NCI-H1694 treated with DMSO at 0.1 percent for 48 hours (cell line): ENCODE results near the gene CLN6.
A peak's percentile ranks its signal among the peaks of the same experiment; 100 is the strongest.

ENCODE experiments used
- DNase-seq: peaks from one replicate; lab custom pipeline; 2025; lab: John Stamatoyannopoulos, UW

The CLN6 gene

GRCh38 chr15:68229386-68230156 is at the start of gene CLN6:
CLN6 (minus strand) TSS chr15:68229728; CDS start chr15:68229584, 144 bp downstream.
- peak; percentile 64 for DNase-seq

DNA sequence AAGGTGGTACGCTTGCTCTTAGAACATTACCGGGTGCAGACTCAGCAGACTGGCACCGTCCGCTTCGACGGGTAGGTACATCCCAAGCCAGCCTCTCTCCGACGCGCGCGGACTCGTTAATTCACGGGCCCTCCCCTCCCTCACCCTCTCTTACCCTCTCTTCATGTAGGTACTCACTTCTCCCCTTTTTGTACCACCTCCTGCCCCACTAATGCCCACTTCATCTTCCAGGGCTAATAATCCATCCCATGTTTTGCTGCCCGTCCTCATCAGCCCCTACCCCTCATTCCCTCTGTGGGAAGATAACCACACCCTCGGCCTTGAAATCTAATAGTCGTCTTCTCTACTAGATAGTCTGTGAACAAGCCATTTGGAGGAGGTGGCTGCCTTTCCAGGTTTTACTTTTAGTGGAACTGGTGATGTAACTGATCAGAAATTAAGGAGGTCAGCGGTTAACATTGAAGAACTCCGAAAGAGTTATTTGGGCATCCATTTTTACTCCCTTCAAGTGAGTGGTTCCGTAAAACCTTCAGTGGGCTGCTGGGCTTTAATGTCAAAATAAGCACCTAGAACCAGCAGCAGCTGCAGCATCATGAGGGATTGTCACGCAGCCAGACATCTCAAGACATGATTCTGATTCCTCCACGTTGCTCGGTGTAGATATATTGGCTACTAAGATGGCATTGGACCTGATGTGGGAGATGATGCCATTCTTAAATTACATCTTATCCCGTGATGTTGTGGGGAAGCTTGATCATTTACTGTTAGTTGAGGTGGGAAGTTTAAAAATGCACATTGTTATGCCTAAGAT is 49.3 kb upstream of the CLN6 start:
- DNase-seq: peak; percentile 7

GRCh38 chr15:68278345-68278594 is 48.7 kb upstream of the CLN6 start:
- no peak for DNase-seq

GRCh38 chr15:68277603-68278344 is 48.2 kb upstream of the CLN6 start, which contains the start of gene FEM1B:
FEM1B (plus strand) TSS chr15:68277745; CDS start chr15:68278418, 673 bp downstream.
- DNase-seq: peak; percentile 74

GRCh38 chr15:68277131-68277602 is 47.6 kb upstream of the CLN6 start:
- peak; percentile 58 for DNase-seq

DNA sequence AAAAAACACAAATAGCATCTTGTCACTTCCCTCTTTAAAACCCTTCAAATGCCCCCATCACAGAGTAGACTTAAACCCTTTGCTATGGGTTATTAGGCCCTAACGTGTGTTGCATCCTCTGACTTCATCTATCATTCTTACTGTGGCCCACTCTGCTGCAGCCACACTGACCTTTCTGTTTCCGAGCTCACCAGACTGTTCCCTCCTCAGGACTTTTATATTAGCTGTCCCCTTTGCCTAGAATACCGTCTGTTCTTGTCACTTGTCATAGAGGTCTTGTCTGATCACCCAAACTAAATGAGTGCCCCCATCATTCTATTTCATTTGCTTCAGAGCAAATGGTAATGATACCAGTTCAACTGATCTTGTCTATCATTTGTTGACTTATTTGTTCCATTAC is 47.1 kb upstream of the CLN6 start:
- no peak for DNase-seq

GRCh38 chr15:68275165-68275746 is 45.7 kb upstream of the CLN6 start:
- no peak for DNase-seq

DNA sequence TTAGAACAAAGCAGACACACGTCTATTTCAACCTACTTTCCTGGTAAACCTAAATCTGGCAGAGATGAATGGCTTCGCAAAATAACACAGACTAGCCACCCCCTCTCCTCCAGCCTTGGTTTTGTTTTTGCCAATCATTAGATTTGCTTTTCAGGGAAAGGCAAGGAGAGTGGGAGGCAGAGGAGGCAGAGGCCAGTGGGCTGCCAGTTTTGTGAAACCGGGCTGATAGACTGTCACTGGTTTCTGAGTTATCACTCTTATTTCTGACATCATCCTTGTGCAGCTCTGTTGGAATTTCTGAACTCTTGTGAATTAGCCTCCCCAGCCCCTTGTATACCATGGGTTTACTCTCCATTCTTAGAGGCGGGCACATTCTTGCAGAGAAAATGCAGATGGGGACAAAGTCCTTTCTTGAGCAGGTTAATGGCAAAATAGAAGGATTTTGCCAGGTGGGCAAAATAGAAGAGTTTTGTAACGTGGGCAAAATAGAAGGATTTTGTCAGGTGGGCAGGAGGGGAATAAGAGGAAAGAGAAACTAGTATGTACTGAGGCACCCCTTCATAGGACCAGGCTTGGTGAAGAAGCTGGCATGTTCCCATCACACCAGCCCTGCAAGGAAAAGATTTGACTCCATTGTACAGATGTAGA is 44.8 kb upstream of the CLN6 start:
- no peak for DNase-seq

DNA sequence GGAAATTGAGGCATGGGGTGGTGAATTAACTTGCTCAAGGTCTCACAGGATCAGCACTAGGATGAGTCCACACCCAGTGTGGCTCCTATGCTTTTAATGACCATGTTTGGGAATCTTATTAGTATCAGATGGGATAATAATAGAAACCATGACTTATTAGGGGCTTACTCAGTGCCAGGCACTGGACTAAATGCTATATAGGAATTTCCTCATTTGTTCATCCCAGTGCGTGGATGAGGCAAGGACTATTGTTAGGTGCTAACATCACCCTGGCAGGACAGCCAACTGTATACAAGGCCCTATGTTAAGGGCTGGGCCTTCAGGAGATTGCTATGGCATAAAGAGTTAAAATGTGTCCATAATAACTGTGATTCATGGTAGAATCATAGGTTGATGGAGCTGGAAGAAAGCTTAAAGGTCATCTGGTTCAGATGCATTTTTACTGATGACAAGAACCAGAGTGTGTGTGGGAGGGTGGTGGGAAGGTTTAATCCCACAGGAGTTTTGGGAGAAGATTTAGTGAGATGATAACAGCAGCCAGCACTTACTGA is 43.3 kb upstream of the CLN6 start:
- no peak for DNase-seq

GRCh38 chr15:68271854-68272471 is 42.4 kb upstream of the CLN6 start:
- no peak for DNase-seq

DNA sequence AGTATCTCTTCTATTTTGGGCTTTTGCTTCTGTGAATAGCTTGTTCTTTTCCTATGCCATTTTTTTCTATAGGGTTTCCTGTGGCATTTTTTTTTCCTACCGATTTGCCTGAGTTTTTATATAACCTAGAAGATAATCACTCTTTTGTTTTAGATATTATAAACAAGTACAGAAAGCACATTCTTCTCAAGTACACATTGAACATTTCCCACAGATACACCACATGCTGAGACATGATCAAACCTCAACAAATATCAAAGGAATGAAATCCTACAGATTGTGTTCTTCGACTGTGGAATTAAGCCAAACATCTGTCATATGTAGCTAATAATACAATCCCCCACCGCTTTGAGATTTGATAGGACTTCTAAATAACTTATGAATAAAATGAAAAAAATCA is 38.9 kb upstream of the CLN6 start:
- DNase-seq: no peak

DNA sequence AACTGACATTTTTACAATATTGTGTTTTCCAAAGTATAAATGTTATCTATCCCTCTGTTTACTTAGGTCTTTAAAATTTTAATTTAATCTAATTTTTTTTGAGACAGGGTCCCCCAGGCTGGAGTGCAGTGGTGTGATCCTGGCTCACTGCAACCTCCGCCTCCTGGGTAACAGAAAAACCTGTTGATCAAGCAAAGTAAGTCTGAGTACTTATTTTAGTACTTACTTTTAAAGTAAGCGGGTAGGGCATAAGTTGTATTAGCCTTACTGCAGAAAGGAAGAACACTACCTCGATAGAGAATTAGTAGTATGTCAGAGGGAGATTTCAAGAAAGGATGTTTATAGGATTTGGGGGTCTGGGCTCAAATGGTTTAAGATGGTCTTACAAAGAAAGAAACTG is 36.1 kb upstream of the CLN6 start:
- no peak for DNase-seq

GRCh38 chr15:68265081-68265480 is 35.6 kb upstream of the CLN6 start:
- no peak for DNase-seq

DNA sequence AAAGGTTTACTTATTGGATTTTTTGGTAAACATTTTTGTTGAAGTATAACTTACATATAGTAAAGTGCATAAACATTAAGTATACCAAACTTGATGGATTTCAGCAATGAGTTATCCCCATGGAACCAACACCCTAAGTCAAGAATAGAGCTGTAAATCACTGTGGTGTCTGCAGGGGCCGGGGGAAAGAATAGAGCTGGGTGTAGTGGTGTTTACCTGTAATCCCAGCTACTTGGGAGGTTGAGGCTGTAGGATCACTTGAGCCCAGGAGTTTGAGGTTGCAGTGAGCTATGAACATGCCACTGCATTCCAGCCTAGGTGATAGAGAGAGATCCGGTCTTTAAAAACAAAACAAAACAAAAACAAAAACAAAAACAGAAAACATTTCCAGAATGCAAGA is 34.8 kb upstream of the CLN6 start:
- DNase-seq: no peak

GRCh38 chr15:68262514-68263356 is 33.2 kb upstream of the CLN6 start:
- no peak for DNase-seq

GRCh38 chr15:68261980-68262379 is 32.5 kb upstream of the CLN6 start:
- DNase-seq: no peak

DNA sequence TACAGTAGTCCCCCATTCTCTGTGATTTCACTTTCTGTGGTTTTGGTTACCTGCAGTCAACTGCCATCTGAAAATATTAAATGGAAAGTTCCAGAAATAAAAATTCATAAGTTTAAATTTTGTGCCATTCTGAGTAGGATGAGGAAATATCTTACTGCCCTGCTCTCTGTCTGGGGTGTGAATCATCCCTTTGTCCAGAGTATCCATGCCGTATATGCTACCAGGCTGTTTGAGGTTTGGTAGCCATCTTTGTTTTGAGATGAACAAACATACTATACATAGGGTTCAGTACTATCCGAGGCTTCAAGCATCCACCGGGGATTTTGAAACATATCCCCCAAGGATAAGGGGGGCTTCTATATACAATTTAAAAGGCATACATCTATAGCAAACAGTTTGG is 31.7 kb upstream of the CLN6 start:
- no peak for DNase-seq

DNA sequence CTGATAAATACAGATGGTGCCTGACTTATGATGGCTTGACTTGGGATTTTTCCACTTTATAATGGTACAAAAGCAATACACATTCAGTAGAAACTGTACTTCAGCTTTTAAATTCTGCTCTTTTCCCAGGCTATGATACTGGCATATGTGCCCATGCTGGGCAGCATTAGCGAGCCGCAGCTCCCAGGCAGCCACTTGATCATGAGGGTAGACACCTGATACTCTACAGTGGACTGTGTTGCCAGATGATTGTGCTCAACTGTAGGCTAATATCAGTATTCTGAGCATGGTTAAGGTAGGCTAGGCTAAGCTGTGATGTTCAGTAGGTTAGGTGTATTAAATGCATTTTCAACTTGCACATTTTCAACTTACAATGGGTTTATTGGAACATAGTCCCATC is 30.4 kb upstream of the CLN6 start:
- DNase-seq: no peak

- no peak for DNase-seq
Observed at GRCh38 chr15:68258692-68259091, 29.2 kb upstream of the CLN6 start.
